ENCODE results near the gene GFOD1.
"Not testable (repeated sequence)": the region's sequence is repeated elsewhere in the genome, so short reads cannot be mapped to it uniquely, and the experiment has no call there.

The GFOD1 gene

GRCh38 chr6:13438126-13438525, 49.3 kb downstream of the GFOD1 start:
- DNase-seq, result no peak

- no peak for DNase-seq
Observed at GRCh38 chr6:13437218-13437996, 50.0 kb downstream of the GFOD1 start.

- DNase-seq, result no peak
Observed at GRCh38 chr6:13436399-13437217, 50.8 kb downstream of the GFOD1 start.

- DNase-seq, result no peak
Observed at GRCh38 chr6:13435477-13436246, 51.7 kb downstream of the GFOD1 start.

- DNase-seq, result no peak
Observed at GRCh38 chr6:13434777-13435176, 52.6 kb downstream of the GFOD1 start.

GRCh38 chr6:13434135-13434775, 53.1 kb downstream of the GFOD1 start:
- not testable (repeated sequence) for DNase-seq

GRCh38 chr6:13433709-13434121, 53.7 kb downstream of the GFOD1 start:
- DNase-seq, result no peak

- DNase-seq, result no peak
Observed at GRCh38 chr6:13432526-13433184, 54.7 kb downstream of the GFOD1 start.

GRCh38 chr6:13431861-13432465, 55.4 kb downstream of the GFOD1 start:
- DNase-seq, result peak; percentile 62

GRCh38 chr6:13431059-13431656, 56.2 kb downstream of the GFOD1 start:
- no peak for DNase-seq

- DNase-seq, result no peak
Observed at GRCh38 chr6:13429406-13429753, 58.0 kb downstream of the GFOD1 start.

GRCh38 chr6:13428583-13429405, 58.6 kb downstream of the GFOD1 start:
- DNase-seq, result peak; percentile 61

GRCh38 chr6:13427801-13428582, 59.4 kb downstream of the GFOD1 start:
- DNase-seq, result peak; percentile 86

GRCh38 chr6:13427316-13427715, 60.1 kb downstream of the GFOD1 start:
- no peak for DNase-seq

GRCh38 chr6:13425943-13426931, 61.2 kb downstream of the GFOD1 start:
- DNase-seq, result peak; percentile 74

- DNase-seq, result peak; percentile 8
Observed at GRCh38 chr6:13425270-13425873, 62.0 kb downstream of the GFOD1 start.

GRCh38 chr6:13423252-13423651, 64.1 kb downstream of the GFOD1 start:
- no peak for DNase-seq

GRCh38 chr6:13422681-13423221, 64.6 kb downstream of the GFOD1 start:
- DNase-seq, result no peak
